HUES48 (cell line): ENCODE results near the gene PRODH2.

Source experiments
- H3K27ac ChIP-seq: one replicate; pipeline ENCODE4 v1.7.0; 2013; ENCODE audit warnings: low read depth, low read length, inconsistent platforms
- H3K27me3 ChIP-seq: 2 replicates; pipeline ENCODE4 v1.6.1; 2013; ENCODE audit warnings: mild to moderate bottlenecking, low read length; ENCODE audit not compliant: control insufficient read depth, insufficient read depth
- H3K36me3 ChIP-seq: 2 replicates; pipeline ENCODE4 v1.6.1; 2013; ENCODE audit warnings: low read length; ENCODE audit not compliant: control insufficient read depth, insufficient read depth
- H3K4me1 ChIP-seq: 2 replicates; pipeline ENCODE4 v1.6.1; 2013; ENCODE audit warnings: mild to moderate bottlenecking, low read length; ENCODE audit not compliant: control insufficient read depth, insufficient read depth
- H3K4me3 ChIP-seq: 2 replicates; pipeline ENCODE4 v1.5.1; 2013; ENCODE audit warnings: mild to moderate bottlenecking, low read depth, low read length
- H3K9ac ChIP-seq: 2 replicates; pipeline ENCODE4 v1.6.1; 2013; ENCODE audit warnings: mild to moderate bottlenecking, low read depth, low read length, moderate library complexity
- H3K9me3 ChIP-seq: 2 replicates; pipeline ENCODE4 v1.6.1; 2013; ENCODE audit warnings: low read length; ENCODE audit not compliant: control insufficient read depth, insufficient read depth

The PRODH2 gene

GRCh38 chr19:35793381-35794165 lies 19.1 kb downstream of the PRODH2 start:
- Histone ChIP-seq H3K36me3 (no peaks in the 10 kb centered on the region), H3K4me3 (no peak overlapping the region), H3K4me1 (peaks cover 5% of the 10 kb centered on the region; the same call in 1 of the 2 replicates), H3K9ac (no peak overlapping the region), H3K9me3 (no peaks in the 10 kb centered on the region), H3K27ac (no peak overlapping the region), H3K27me3 (peaks cover 27% of the 10 kb centered on the region)

DNA sequence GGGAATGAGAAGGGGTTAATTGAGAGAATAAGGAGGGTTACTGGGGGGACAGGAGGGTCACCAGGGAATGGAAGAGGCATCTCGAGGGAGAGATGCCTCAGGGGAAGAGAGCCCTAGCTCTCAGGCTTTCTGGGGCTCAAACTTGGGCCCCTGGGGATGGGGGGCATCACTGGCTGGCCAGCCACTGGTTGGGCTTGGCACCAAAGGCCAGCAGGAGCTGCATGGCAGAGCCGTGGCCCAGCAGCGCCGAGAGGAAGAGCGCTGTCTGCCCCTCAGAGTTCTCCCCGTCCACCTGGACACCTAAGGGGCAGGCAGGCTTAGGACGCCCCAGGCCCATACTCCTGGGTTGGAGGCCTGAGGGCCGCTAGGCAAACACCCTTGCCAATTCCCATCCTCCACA lies 19.8 kb downstream of the PRODH2 start:
- Histone ChIP-seq H3K4me3 (no peak overlapping the region), H3K27ac (no peak overlapping the region), H3K4me1 (peaks cover 3% of the 10 kb centered on the region; the same call in 1 of the 2 replicates), H3K9ac (no peak overlapping the region), H3K27me3 (peaks cover 22% of the 10 kb centered on the region), H3K36me3 (no peaks in the 10 kb centered on the region), H3K9me3 (no peaks in the 10 kb centered on the region)

DNA sequence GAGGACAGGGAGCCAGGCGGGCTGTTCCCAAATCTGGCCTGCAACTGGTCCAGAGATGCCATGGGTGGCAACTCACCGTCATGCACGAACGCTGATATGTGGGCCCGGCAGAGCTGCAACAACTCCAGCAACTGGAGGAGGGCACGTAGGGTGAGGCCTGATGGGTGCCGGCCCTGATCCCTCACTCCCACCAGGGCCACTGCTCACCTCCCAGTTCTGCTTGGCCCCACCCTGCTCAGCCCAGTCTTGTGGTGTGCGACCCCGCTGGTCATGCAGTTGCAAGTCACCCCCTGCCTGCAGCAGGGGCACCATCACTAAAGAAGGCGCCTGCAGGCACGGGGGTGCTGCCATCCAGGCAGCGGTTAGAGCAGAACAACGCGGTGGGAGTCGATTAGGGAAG lies 20.3 kb downstream of the PRODH2 start:
- no peaks in the 10 kb centered on the region for H3K36me3 ChIP-seq
- H3K4me1 ChIP-seq, result no peaks in the 10 kb centered on the region; the same call in 1 of the 2 replicates
- no peak overlapping the region for H3K4me3 ChIP-seq
- H3K27ac ChIP-seq, result no peak overlapping the region
- H3K9ac ChIP-seq, result no peak overlapping the region
- no peaks in the 10 kb centered on the region for H3K9me3 ChIP-seq
- H3K27me3 ChIP-seq, result peaks cover 18% of the 10 kb centered on the region

DNA sequence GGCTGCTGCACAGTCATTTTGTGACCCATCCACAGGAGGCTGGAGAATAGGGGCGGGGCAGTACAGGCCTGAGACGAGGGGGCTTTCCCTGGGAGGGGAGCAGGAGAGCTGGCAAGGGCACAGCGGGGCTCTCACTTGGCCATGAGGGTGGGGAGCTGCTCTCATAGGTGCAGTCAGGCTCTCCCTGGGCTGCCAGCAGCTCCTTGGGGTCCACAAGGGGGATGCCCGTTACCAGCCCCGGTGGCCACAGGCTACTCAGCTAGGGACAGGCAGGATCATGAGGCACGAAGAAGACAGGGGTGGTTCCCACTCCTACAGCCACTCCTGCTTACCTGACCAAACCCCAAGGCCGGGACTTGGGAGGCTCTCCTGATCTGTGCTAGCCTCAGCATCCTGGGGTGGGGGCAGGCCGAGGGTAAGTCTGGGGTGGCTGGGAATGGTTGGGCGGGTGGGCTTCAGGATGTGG lies 20.8 kb downstream of the PRODH2 start:
- no peak overlapping the region for H3K27ac ChIP-seq
- H3K9me3 ChIP-seq, result no peaks in the 10 kb centered on the region
- H3K4me3 ChIP-seq, result no peak overlapping the region
- H3K9ac ChIP-seq, result no peak overlapping the region
- no peaks in the 10 kb centered on the region; the same call in 1 of the 2 replicates for H3K4me1 ChIP-seq
- H3K36me3 ChIP-seq, result no peaks in the 10 kb centered on the region
- H3K27me3 ChIP-seq, result peaks cover 14% of the 10 kb centered on the region

GRCh38 chr19:35790981-35791813 lies 21.4 kb downstream of the PRODH2 start:
- Histone ChIP-seq H3K27ac (no peak overlapping the region), H3K4me1 (no peaks in the 10 kb centered on the region)

DNA sequence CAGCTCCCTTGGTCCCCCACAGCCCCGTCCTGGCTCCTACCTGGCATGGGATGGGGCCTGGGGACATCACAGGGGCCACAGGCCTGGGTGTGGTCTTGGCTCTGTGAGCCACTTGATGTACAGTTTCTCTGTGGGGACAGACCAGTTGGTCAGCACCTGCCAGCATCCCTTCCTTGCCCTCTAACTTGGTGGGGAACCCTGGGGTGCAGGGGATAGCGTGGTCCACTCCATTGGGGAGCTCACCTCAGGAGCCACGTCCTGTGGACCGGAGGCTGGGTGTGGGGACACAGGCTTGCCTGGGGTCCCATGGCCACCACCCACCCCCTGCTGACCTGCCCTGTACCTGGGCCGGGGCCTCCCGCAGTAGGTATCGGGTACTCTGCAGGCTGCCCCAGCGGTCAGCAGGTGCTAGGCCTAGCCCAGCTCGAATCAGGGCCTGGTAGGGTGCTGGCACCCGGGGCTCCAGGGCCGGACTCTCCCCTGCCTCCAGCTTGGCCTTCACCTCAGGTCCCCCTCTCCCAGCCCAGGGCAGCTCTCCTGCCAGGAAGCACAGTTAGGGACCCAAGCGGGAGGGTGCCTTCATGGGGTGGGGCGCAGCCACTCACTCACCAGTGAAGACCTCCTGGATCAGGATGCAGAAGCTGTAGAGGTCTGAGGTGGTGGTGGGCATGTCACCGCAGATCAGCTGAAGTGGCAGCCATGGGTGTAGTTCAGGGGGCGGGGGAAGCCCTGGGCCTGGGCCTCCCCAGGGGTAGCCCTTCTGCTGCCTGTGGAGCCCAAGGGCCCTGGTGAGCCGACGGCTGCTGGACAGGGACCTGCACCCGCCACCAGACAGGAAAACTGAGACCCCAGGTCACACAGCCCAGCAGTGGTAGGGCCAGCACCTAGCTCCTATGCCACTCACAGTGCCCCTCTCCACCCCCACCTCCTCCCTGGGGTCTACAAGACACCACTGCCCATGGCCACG lies 22.4 kb downstream of the PRODH2 start:
- Histone ChIP-seq H3K36me3 (no peaks in the 10 kb centered on the region), H3K27me3 (no peaks in the 10 kb centered on the region), H3K9ac (no peak overlapping the region), H3K4me1 (peaks cover 5% of the 10 kb centered on the region; the same call in 1 of the 2 replicates), H3K9me3 (no peaks in the 10 kb centered on the region), H3K4me3 (no peak overlapping the region), H3K27ac (no peak overlapping the region)

More at GRCh38 chr19:35790981-35791813, 21.4 kb downstream of the PRODH2 start:
- no peak overlapping the region for H3K4me3 ChIP-seq
- H3K27me3 ChIP-seq, result peaks cover 7% of the 10 kb centered on the region
- no peaks in the 10 kb centered on the region for H3K9me3 ChIP-seq
- no peak overlapping the region for H3K9ac ChIP-seq
- no peaks in the 10 kb centered on the region for H3K36me3 ChIP-seq

DNA sequence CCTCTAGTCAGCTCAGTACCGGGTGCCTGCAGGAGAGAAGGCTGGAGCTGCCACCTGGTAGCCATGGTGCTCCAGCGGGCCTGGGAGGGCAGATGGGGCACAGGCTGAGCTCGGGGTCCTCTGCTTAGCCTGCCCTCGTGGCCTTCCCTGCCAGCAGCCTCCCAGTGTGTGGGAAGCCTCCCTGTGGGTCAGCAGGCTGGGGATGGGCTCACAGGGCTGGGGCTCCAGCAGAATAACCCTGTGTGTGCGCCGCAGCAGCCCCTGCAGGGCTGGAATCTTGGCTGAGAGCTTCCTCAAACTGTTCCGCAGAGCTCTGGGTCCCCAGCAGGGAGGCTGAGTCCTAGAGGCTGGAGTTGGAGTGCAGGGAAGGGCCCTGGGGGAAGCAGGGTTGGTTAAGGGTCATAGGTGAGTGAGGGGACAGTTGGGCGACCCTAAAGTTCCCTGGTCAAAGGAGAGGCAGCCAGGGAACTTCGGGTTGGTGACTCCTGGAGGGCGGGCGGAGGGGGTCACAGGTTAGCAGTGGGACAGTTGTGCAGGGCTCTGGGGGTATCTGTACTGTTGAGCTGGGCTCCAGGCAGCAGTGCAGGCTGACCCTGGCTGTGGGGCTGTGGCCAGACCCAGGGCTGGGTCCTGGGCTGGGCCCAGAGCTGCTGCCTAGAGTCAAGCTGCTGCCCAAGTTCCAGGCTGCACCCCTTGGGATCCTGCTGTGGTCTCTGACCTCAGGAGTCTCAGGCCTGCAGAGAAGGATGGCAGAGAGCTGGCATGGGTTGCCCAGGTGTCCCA lies 23.3 kb downstream of the PRODH2 start:
- H3K9me3 ChIP-seq, result no peaks in the 10 kb centered on the region
- H3K27me3 ChIP-seq, result no peaks in the 10 kb centered on the region
- peaks cover 5% of the 10 kb centered on the region; the same call in 1 of the 2 replicates for H3K4me1 ChIP-seq
- H3K4me3 ChIP-seq, result no peak overlapping the region
- no peak overlapping the region for H3K27ac ChIP-seq
- no peak overlapping the region for H3K9ac ChIP-seq
- H3K36me3 ChIP-seq, result no peaks in the 10 kb centered on the region

GRCh38 chr19:35788205-35788960 lies 24.3 kb downstream of the PRODH2 start:
- H3K4me3 ChIP-seq, result no peak overlapping the region
- H3K4me1 ChIP-seq, result peaks cover 5% of the 10 kb centered on the region; the same call in 1 of the 2 replicates
- no peaks in the 10 kb centered on the region for H3K36me3 ChIP-seq
- H3K9me3 ChIP-seq, result no peaks in the 10 kb centered on the region
- H3K9ac ChIP-seq, result no peak overlapping the region
- H3K27ac ChIP-seq, result no peak overlapping the region
- H3K27me3 ChIP-seq, result no peaks in the 10 kb centered on the region

- Histone ChIP-seq H3K9me3 (no peaks in the 10 kb centered on the region), H3K36me3 (no peaks in the 10 kb centered on the region), H3K27me3 (no peaks in the 10 kb centered on the region), H3K4me1 (peaks cover 5% of the 10 kb centered on the region; the same call in 1 of the 2 replicates), H3K9ac (no peak overlapping the region), H3K4me3 (no peak overlapping the region), H3K27ac (no peak overlapping the region)
These were observed 25.3 kb downstream of the PRODH2 start for GRCh38 chr19:35787227-35787799.
